Measurements from ENCODE around the gene PLA1A.
"Not testable (repeated sequence)": the region's sequence is repeated elsewhere in the genome, so short reads cannot be mapped to it uniquely, and the experiment has no call there.

DNA sequence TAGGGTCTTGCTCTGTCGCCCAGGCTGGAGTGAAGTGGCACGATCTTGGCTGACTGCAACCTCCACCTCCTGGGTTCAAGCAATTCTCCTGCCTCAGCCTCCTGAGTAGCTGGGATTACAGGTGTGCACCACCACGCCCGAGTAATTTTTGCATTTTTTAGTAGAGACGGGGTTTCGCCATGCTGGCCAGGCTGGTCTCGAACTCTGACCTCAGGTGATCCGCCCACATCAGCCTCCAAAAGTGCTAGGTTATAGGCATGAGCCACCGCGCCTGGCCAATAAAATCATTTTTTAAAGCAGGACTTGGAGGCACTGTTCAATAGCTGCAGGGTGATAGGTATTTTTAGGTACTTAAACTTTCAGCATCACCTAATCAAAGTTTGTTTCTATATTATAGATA lies 80.5 kb downstream of the PLA1A start:
- TF ChIP-seq, protein P1, sequence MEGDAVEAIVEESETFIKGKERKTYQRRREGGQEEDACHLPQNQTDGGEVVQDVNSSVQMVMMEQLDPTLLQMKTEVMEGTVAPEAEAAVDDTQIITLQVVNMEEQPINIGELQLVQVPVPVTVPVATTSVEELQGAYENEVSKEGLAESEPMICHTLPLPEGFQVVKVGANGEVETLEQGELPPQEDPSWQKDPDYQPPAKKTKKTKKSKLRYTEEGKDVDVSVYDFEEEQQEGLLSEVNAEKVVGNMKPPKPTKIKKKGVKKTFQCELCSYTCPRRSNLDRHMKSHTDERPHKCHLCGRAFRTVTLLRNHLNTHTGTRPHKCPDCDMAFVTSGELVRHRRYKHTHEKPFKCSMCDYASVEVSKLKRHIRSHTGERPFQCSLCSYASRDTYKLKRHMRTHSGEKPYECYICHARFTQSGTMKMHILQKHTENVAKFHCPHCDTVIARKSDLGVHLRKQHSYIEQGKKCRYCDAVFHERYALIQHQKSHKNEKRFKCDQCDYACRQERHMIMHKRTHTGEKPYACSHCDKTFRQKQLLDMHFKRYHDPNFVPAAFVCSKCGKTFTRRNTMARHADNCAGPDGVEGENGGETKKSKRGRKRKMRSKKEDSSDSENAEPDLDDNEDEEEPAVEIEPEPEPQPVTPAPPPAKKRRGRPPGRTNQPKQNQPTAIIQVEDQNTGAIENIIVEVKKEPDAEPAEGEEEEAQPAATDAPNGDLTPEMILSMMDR (IDR thresholded peaks at IDR 0.05) = not testable (repeated sequence)
- TF ChIP-seq POLR2AphosphoS5, POLR2A (IDR thresholded peaks at IDR 0.05): not testable (repeated sequence)

Data from prostate gland (tissue), 2 donors.